ENCODE data around the gene USH2A. TPM values are rescaled to one million over a fixed set of nuclear protein-coding genes. Genes with fewer than 3 reads are reported as not detected.

Gene USH2A
- total and polyA plus RNA-seq, 2 experiments from 2014 or later, result 0.24 TPM; not detected in 1

DNA sequence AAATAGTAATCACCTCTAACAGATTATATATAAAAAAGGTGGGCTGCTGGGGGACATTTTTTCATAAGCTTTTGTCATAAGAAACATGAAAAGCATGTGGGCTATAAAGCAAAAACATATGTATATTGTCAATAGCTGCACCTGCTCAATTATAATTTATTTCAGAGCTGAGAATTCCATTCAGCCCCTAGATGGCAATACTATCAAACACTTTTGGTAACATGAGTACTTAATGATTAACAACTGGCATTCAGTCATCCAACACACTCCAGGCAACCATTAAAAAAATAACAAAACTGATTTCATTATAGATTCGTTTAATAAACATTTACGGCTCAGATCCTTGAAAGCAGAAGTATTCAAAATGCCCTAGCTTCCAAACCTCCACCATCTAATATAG, 741.0 kb downstream of the USH2A start:
- Histone ChIP-seq H3K4me3 (no peak overlapping the region), H3K27me3 (no peaks in the 10 kb centered on the region), H3K27ac (no peak overlapping the region), H3K36me3 (no peaks in the 10 kb centered on the region), H3K9me3 (ENCODE audit: low read depth) (no peaks in the 10 kb centered on the region), H3K4me1 (ENCODE audit: low read depth) (peaks cover 8% of the 10 kb centered on the region)
- TF ChIP-seq, protein P1, sequence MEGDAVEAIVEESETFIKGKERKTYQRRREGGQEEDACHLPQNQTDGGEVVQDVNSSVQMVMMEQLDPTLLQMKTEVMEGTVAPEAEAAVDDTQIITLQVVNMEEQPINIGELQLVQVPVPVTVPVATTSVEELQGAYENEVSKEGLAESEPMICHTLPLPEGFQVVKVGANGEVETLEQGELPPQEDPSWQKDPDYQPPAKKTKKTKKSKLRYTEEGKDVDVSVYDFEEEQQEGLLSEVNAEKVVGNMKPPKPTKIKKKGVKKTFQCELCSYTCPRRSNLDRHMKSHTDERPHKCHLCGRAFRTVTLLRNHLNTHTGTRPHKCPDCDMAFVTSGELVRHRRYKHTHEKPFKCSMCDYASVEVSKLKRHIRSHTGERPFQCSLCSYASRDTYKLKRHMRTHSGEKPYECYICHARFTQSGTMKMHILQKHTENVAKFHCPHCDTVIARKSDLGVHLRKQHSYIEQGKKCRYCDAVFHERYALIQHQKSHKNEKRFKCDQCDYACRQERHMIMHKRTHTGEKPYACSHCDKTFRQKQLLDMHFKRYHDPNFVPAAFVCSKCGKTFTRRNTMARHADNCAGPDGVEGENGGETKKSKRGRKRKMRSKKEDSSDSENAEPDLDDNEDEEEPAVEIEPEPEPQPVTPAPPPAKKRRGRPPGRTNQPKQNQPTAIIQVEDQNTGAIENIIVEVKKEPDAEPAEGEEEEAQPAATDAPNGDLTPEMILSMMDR (IDR thresholded peaks at IDR 0.05; ENCODE audit: low read depth, low read length), result no peak
- DNase-seq (ENCODE audit: low read depth in 1 of 2, low spot score in 1 of 2), result no peak

DNA sequence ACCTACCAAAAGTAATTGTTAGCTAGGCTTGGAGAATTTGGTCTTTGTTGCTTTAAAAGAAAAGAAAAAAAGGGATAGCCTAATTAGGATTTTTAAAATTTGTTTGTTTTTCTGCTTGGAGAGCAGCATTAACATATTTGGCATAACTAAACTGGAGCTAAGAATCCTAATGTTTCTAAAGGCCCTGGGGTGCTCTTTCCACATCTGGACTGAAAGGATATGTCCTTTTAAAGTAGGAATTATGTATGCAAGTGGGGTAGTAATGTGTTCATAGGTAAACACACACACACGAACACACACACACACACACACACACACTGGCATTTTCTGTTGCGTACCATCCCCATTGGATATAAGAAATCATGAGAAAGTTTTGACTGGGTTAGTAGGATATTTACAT, 742.2 kb downstream of the USH2A start:
- Histone ChIP-seq H3K36me3 (no peaks in the 10 kb centered on the region), H3K4me1 (ENCODE audit: low read depth) (no peaks in the 10 kb centered on the region), H3K27ac (no peak overlapping the region), H3K9me3 (ENCODE audit: low read depth) (no peaks in the 10 kb centered on the region), H3K4me3 (no peak overlapping the region), H3K27me3 (no peaks in the 10 kb centered on the region)
- DNase-seq (ENCODE audit: low read depth in 1 of 2, low spot score in 1 of 2), result no peak
- TF ChIP-seq, protein P1 (IDR thresholded peaks at IDR 0.05; ENCODE audit: low read depth, low read length), result no peak

DNA sequence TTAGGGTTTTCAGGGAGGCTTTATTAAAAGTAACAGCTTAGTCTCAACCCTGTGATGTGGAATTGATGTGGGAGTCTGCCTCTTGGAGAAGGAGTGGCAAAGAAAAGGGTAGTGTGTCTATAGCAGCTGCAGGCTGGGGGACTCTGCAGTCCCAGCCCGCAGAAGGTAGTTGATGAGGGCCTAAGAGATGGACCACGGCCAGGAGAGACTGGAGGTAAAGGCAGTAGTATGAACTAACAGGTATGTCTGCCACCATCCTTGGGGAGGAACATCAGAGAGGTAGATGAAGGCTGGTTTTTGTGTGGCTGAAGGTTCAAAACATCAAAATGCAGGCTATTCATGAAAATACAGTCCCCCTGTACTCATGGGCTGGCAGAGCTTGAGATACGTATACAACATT, 744.0 kb downstream of the USH2A start:
- Histone ChIP-seq H3K27ac (no peak overlapping the region), H3K36me3 (no peaks in the 10 kb centered on the region), H3K4me3 (no peak overlapping the region), H3K4me1 (ENCODE audit: low read depth) (no peaks in the 10 kb centered on the region), H3K9me3 (ENCODE audit: low read depth) (no peaks in the 10 kb centered on the region), H3K27me3 (no peaks in the 10 kb centered on the region)
- no peak for DNase-seq (ENCODE audit: low read depth in 1 of 2, low spot score in 1 of 2)
- TF ChIP-seq, protein P1 (IDR thresholded peaks at IDR 0.05; ENCODE audit: low read depth, low read length), result no peak

DNA sequence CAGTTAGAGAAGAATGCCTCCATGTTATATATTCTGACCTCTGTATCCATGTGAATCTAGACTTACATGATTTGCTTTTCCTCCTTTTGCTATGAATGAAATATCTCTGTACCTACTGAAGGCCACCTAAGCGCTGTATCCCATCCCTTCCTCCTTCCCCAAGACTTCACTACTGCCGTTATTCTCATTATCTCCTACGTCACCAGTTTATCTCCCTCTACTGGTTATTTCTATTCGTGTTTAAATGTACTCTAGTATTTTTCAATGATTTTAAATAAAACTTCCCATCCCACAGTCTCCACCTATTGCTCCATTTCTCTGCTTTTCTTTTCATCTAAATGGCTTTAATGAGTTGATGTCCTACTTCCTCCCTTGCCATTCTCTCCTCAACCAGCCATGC, 746.1 kb downstream of the USH2A start:
- Histone ChIP-seq H3K27me3 (no peaks in the 10 kb centered on the region), H3K4me1 (ENCODE audit: low read depth) (no peaks in the 10 kb centered on the region), H3K4me3 (no peak overlapping the region), H3K9me3 (ENCODE audit: low read depth) (no peaks in the 10 kb centered on the region), H3K36me3 (no peaks in the 10 kb centered on the region), H3K27ac (no peak overlapping the region)
- TF ChIP-seq, protein P1 (IDR thresholded peaks at IDR 0.05; ENCODE audit: low read depth, low read length), result no peak
- DNase-seq (ENCODE audit: low read depth in 1 of 2, low spot score in 1 of 2), result no peak

DNA sequence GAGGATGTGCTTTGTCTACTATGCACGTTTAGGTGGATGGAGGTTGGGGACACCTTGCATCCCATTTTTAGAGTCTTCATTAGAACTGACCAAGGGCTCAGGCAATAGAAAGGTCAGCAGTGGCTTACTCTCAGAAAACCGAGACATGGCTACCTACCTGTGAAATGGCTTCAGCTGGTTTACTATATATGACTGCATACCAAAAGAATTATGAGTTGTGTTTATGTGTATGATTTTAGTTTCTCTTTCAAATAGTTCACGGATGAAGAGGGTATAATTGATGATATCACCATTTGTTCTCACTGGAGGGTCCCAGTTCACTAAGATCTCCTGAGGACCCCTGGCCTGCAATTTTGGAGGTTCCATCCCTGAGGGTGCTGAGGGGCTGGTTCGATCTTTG, 749.3 kb downstream of the USH2A start:
- Histone ChIP-seq H3K9me3 (ENCODE audit: low read depth) (no peaks in the 10 kb centered on the region), H3K36me3 (no peaks in the 10 kb centered on the region), H3K4me3 (no peak overlapping the region), H3K27me3 (no peaks in the 10 kb centered on the region), H3K27ac (no peak overlapping the region), H3K4me1 (ENCODE audit: low read depth) (no peaks in the 10 kb centered on the region)
- TF ChIP-seq, protein P1 (IDR thresholded peaks at IDR 0.05; ENCODE audit: low read depth, low read length), result no peak
- DNase-seq (ENCODE audit: low read depth in 1 of 2, low spot score in 1 of 2), result no peak

DNA sequence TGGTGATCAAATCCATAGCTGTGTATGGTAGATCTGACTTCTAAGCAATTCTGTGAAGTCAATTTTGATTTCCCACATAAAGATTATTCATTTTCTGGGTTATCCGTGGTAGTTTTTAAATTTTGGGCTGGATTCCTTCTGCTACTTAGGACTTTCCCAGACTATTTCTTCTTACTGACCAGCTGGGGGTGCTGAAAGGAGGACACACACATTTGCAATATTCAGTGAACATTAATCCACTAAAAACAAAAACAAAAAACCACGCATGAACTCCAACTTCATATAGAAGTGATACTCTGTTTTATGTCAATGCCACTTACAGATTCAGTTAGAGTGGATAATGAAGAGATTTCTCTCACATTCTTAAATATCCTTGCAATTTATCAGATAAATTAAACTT, 750.8 kb downstream of the USH2A start:
- TF ChIP-seq, protein P1 (IDR thresholded peaks at IDR 0.05; ENCODE audit: low read depth, low read length), result no peak
- no peak for DNase-seq (ENCODE audit: low read depth in 1 of 2, low spot score in 1 of 2)
- Histone ChIP-seq H3K4me3 (no peak overlapping the region), H3K36me3 (no peaks in the 10 kb centered on the region), H3K9me3 (ENCODE audit: low read depth) (no peaks in the 10 kb centered on the region), H3K4me1 (ENCODE audit: low read depth) (no peaks in the 10 kb centered on the region), H3K27me3 (no peaks in the 10 kb centered on the region), H3K27ac (no peak overlapping the region)
